CD4-positive, alpha-beta T cell treated with Interleukin-4 for 4 hours (primary cell): Measurements from ENCODE around the gene PTGDS.
A peak's percentile ranks its signal among the peaks of the same experiment; 100 is the strongest.

Source experiments
- DNase-seq: peaks from one replicate; pipeline ENCODE4 v3.0.0-alpha.2; 2020

The PTGDS gene

GRCh38 chr9:137026828-137027227 lies 49.5 kb downstream of the PTGDS start:
- no peak for DNase-seq

DNA sequence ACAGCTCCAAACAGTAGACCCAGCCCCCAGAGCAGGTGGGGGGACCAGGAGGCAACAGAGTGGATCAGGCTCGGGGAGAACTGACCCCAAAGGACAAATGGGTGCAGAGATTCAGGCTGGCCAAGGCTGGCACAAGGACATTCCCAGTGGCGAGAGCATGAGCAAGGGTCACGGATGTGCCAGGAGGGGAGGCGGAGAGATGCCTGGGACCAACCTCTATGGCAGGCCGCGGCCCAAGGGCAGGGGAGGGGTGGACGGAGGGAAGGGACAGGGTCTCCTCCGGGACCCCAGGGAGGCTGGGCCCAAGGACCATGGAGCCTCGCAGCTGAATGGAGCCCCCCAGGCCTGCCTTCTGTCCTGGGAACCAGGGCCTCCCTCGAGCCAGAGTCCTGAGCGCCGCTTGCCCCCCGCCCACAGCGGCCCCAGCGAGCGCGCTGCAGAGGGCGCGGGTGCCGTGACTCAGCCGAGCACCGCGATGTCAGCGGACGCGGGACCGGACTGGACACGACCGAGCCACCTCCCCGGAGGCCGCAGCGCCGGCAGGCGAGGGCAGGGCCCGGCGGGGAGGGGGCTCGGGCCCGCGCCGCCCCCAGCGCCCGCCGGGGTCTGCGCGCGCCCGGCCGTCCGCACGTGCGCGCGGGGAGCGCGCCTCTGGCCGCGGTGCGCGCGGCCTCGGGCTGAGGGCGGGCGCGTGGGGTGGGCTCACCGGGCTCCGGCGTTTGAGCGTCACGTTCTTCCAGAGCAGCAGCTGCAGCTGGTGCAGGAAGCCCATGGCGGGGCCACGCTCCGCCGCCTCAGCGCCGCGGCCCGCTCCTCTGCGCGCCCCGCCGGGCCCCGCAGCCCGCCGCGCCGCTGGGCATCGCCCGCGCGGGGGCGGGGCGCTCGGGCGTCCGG lies 50.3 kb downstream of the PTGDS start, which contains the start of gene ABCA2:
Gene ABCA2 (minus strand): TSS at position 869 of the 894 bp plus-strand sequence. CDS start 97 bp downstream, at position 772.
- DNase-seq = no peak

DNA sequence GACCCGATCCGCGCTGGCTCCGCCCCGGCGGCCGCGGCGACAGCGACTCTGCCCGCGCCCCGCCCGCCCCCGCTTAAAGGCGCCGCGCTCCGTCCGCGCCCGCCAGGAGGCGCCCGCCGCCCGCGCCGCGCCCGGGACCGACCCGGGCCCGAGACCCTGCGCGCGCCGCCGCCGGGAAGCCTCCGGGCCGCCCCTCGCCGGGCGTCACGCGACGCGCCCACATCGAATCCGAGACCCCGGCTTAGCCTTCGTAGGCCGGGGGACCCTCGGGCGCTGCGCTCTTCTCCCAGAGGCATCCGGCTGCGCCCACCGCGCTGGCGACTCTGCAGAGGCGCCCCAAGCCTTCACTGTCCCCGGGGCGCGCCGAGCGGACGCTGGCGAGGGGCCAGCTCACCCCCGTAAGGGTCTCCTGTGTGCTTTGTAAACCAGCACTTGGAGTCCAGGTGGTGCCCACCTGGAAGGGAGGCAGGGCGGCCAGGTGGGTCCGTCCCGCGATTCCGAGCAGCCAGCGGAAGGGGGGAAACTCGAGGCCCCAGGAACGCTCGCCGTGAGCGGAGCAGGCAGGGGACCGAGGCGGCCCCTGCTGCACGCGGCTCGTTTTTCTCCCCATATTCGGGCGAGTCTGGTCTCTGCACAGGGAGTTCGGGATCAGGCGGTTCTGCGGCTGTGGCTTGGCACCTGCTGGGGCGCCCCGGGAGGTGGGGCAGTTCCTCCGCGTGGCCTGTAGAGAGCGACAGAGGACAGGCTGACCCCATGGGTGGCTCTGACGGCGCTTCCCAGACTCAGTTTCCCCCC lies 51.2 kb downstream of the PTGDS start:
- DNase-seq = peak; percentile 55

GRCh38 chr9:137029058-137029936 lies 52.0 kb downstream of the PTGDS start:
- DNase-seq = peak; percentile 50

DNA sequence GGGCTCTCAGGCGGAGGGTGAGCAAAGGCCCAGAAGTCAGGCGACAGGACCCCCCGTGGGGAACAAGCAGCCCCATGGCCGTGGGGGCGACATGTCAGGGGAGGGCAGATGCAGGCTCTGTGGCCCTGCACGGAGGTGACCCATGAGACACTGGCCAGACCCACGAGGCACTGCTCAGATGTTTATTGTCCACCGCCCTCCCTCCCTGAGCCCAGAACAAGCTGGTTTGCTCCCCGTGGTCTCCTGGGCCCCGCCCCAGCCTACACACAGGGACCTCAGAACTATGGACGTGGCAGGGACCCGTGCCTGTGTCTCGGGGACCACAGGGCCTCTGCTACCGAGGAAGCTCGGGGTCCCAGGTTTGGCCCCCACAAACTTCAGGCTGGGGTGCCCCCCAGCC lies 52.7 kb downstream of the PTGDS start:
- DNase-seq = no peak

GRCh38 chr9:137030538-137031527 lies 53.5 kb downstream of the PTGDS start:
- no peak for DNase-seq
